Right lobe of liver (tissue), 6 donors: ENCODE data around the gene CALHM2. TPM values are rescaled to one million over a fixed set of nuclear protein-coding genes. Genes with fewer than 3 reads are reported as not detected.

Experiments
- ATAC-seq, 4 donors: fragments of 200-7000 bp; cut with Tn5 transposase; one replicate each; pipeline ENCODE4 v1.9.1; 2020; ENCODE audit warnings: mild to moderate bottlenecking in 4 of 4, moderate library complexity in 4 of 4
- DNase-seq, 3 donors: peaks; one replicate each; pipeline ENCODE4 v3.0.0-alpha.2; 2020
- H3K27ac ChIP-seq, 3 donors: fragments of 200-600 bp; one replicate each; pipeline ENCODE4 v1.8.0; 2022
- H3K27me3 ChIP-seq, 2 donors: fragments of 200-600 bp; one replicate each; pipeline ENCODE4 v1.8.0; 2022
- H3K36me3 ChIP-seq, 4 donors: fragments of 200-600 bp; sonication (generic) in 1 of 4; one replicate each; pipeline versions ENCODE4 v1.5.1 to v1.8.0; 2017 to 2022; ENCODE audit warnings: control low read depth in 1 of 4
- H3K4me1 ChIP-seq, 4 donors: fragments of 200-600 bp; sonication (generic) in 1 of 4; one replicate each; pipeline versions ENCODE4 v1.5.1 to v1.8.0; 2017 to 2022; ENCODE audit warnings: control low read depth in 1 of 4
- H3K4me3 ChIP-seq, 3 donors: fragments of 200-600 bp; one replicate each; pipeline ENCODE4 v1.8.0; 2022
- H3K9me3 ChIP-seq, 4 donors: fragments of 200-600 bp; sonication (generic) in 1 of 4; one replicate each; pipeline versions ENCODE4 v1.5.1 to v1.8.0; 2017 to 2022; ENCODE audit warnings: control low read depth in 1 of 4
- CTCF ChIP-seq, 4 donors: fragments of 200-600 bp in 3 of 4; fragments of 450-650 bp in 1 of 4; IDR thresholded peaks; one replicate each; pipeline versions ENCODE4 v1.5.1 to v1.8.0; 2016 to 2022; ENCODE audit warnings: antibody characterized with exemption in 4 of 4, mild to moderate bottlenecking in 2 of 4
- POLR2A ChIP-seq: fragments of 450-650 bp; IDR thresholded peaks from one replicate; pipeline ENCODE4 v1.6.1; 2017; ENCODE audit warnings: antibody characterized with exemption, mild to moderate bottlenecking
- WGBS: methylation state at CpG from one replicate; pipeline ENCODE4 v1.1.6; 2018; ENCODE audit warnings: low coverage, low lambda C conversion rate; ENCODE audit not compliant: insufficient coverage; ENCODE audit errors: missing lambda C conversion rate; 5-methylcytosine and 5-hydroxymethylcytosine counted together
- intact Hi-C, 2 donors: fragments of 100-400 bp; cut with DNase I; formaldehyde crosslinking; loops; one replicate each; pipeline versions ENCODE4 v1.11.2 to v1.14.1; 2022
- total RNA-seq, 6 experiments: library from RNA; depleted of rRNA in 2 of 6; stranded (reverse); fragments of >200 nt in 2 of 6; fragmentation: NEBNext Ultra II Directional in 3 of 6; extraction: Animal tissue kit (Norgen Biotek cat#: 25700) in 3 of 6; gene quantifications; one replicate each; pipeline versions ENCODE4 v1.1.0 to v1.2.4, GENCODE V29; 2016 to 2023
- donor health status: DM: no; HTN: yes; CAD: no.
- donor health status: DM: no; HTN: no; CAD: no.
- donor health status: DM: no; HTN: no; CAD: no.
- donor health status: DM: no; HTN: yes; CAD: no.
- donor health status: DM: no; HTN: yes; CAD: no.

Gene CALHM2
- total RNA-seq, 6 experiments from 2014 or later: 2.3 to 5.7 (median 3.7) TPM

- Histone ChIP-seq H3K9me3 (no peaks in the 10 kb centered on the region), H3K4me3 (no peak overlapping the region), H3K4me1 (peaks cover 0 to 13% (median 0%) of the 10 kb centered on the region in 4 donors), H3K27ac (no peak overlapping the region), H3K36me3 (no peaks in the 10 kb centered on the region), H3K27me3 (peaks cover 0 to 25% of the 10 kb centered on the region in 2 donors)
- intact Hi-C loops: no loop called here
- no peak for TF ChIP-seq POLR2A
- TF ChIP-seq CTCF (IDR thresholded peaks at IDR 0.05): no peak
- DNase-seq (no peak), ATAC-seq (no peak)
- 59% methylated on average over 4 of the region's 8 CpGs for WGBS
These were observed 45.2 kb upstream of the CALHM2 start for GRCh38 chr10:103497161-103497915.

GRCh38 chr10:103495321-103495720 is 43.2 kb upstream of the CALHM2 start:
- intact Hi-C loops: no loop called here
- ATAC-seq (no peak), DNase-seq (no peak)
- TF ChIP-seq CTCF (IDR thresholded peaks at IDR 0.05) (no peak), POLR2A (no peak)
- Histone ChIP-seq H3K36me3 (no peaks in the 10 kb centered on the region), H3K4me1 (peaks cover 0 to 13% (median 0%) of the 10 kb centered on the region in 4 donors), H3K9me3 (no peaks in the 10 kb centered on the region), H3K4me3 (no peak overlapping the region), H3K27me3 (peaks cover 0 to 25% of the 10 kb centered on the region in 2 donors), H3K27ac (no peak overlapping the region)
- 83% methylated on average over 3 of the region's 3 CpGs for WGBS

- Histone ChIP-seq H3K27me3 (peaks cover 0 to 25% of the 10 kb centered on the region in 2 donors), H3K9me3 (no peaks in the 10 kb centered on the region), H3K27ac (no peak overlapping the region), H3K4me1 (peaks cover 0 to 13% (median 0%) of the 10 kb centered on the region in 4 donors), H3K36me3 (no peaks in the 10 kb centered on the region), H3K4me3 (peak overlapping the region; percentile 39 to 51 (median 40))
- intact Hi-C loops: no loop called here
- TF ChIP-seq CTCF (IDR thresholded peaks at IDR 0.05): no peak
- TF ChIP-seq POLR2A: no peak
- WGBS: 1% methylated on average over 11 of the region's 92 CpGs
- peak in 3 of 4 donors; percentile 19 to 30 (median 21) for ATAC-seq
- no peak for DNase-seq
These were observed 42.0 kb upstream of the CALHM2 start for GRCh38 chr10:103493916-103494877.

- Histone ChIP-seq H3K27ac (no peak within 1 kb of the TSS), H3K4me1 (peaks cover 0 to 13% (median 0%) of the 10 kb centered on the region in 4 donors), H3K36me3 (no peaks in the 10 kb centered on the region), H3K27me3 (peaks cover 0 to 25% of the 10 kb centered on the region in 2 donors), H3K4me3 (peak within 1 kb of the TSS; percentile 39 to 51 (median 40)), H3K9me3 (no peaks in the 10 kb centered on the region)
- intact Hi-C loops: no loop called here
- 8% methylated on average over 26 of the region's 65 CpGs for WGBS
- TF ChIP-seq POLR2A (no peak), CTCF (IDR thresholded peaks at IDR 0.05) (no peak)
- ATAC-seq: no peak
- DNase-seq: no peak
These were observed 41.3 kb upstream of the CALHM2 start, which contains the start of gene NEURL1 for GRCh38 chr10:103493362-103493915. TSS of gene NEURL1 (plus strand) at chr10:103493705. CDS start at chr10:103494388, 683 bp downstream.
